ENCODE measurements around the gene LLPH. TPM values are rescaled to one million over a fixed set of nuclear protein-coding genes. Genes with fewer than 3 reads are reported as not detected.

Gene LLPH
- total RNA-seq, 1 donor: 5.1 TPM

GRCh38 chr12:66132408-66132807, 1.9 kb upstream of the LLPH start:
- TF ChIP-seq CTCF (IDR thresholded peaks at IDR 0.05; ENCODE audit: extremely low read depth, low read depth, low read length): no peak
- H3K4me1 ChIP-seq (ENCODE audit: insufficient read depth, low read length): peaks cover 20% of the 10 kb centered on the region
- H2AFZ ChIP-seq (ENCODE audit: low read length): no peak overlapping the region
- no peak overlapping the region for H3K4me3 ChIP-seq (ENCODE audit: insufficient read depth, low read length)
- peak; percentile 85 for DNase-seq (ENCODE audit: insufficient read length, low spot score, missing footprints)
- H3K36me3 ChIP-seq (ENCODE audit: insufficient read depth, low read length): peaks cover 25% of the 10 kb centered on the region
- no peaks in the 10 kb centered on the region for H3K9me3 ChIP-seq (ENCODE audit: low read depth, low read length)
- H3K4me2 ChIP-seq (ENCODE audit: insufficient read depth, low read length): no peak overlapping the region
- no peaks in the 10 kb centered on the region for H3K27me3 ChIP-seq (ENCODE audit: insufficient read depth, low read length)
- H4K20me1 ChIP-seq (ENCODE audit: insufficient read depth, low read length): peaks cover 5% of the 10 kb centered on the region
- H3K79me2 ChIP-seq (ENCODE audit: insufficient read depth, low read length): peaks cover 34% of the 10 kb centered on the region
- peak overlapping the region; percentile 31 for H3K27ac ChIP-seq (ENCODE audit: low read depth, low read length)

- H3K27ac ChIP-seq (ENCODE audit: low read depth, low read length): peak overlapping the region; percentile 92
- no peak for TF ChIP-seq CTCF (IDR thresholded peaks at IDR 0.05; ENCODE audit: extremely low read depth, low read depth, low read length)
These were observed 628 bp upstream of the LLPH start for GRCh38 chr12:66131067-66131688.

GRCh38 chr12:66129934-66130266, 650 bp downstream of the LLPH start:
- Histone ChIP-seq H2AFZ (ENCODE audit: low read length) (peak overlapping the region; percentile 87), H3K27ac (ENCODE audit: low read depth, low read length) (peak overlapping the region; percentile 92), H4K20me1 (ENCODE audit: insufficient read depth, low read length) (peaks cover 10% of the 10 kb centered on the region), H3K4me3 (ENCODE audit: insufficient read depth, low read length) (peak overlapping the region; percentile 97), H3K36me3 (ENCODE audit: insufficient read depth, low read length) (peaks cover 34% of the 10 kb centered on the region), H3K79me2 (ENCODE audit: insufficient read depth, low read length) (peaks cover 56% of the 10 kb centered on the region), H3K4me2 (ENCODE audit: insufficient read depth, low read length) (peak overlapping the region; percentile 95), H3K9me3 (ENCODE audit: low read depth, low read length) (no peaks in the 10 kb centered on the region), H3K4me1 (ENCODE audit: insufficient read depth, low read length) (peaks cover 20% of the 10 kb centered on the region), H3K27me3 (ENCODE audit: insufficient read depth, low read length) (no peaks in the 10 kb centered on the region)
- peak; percentile 81 for DNase-seq (ENCODE audit: insufficient read length, low spot score, missing footprints)
- TF ChIP-seq CTCF (IDR thresholded peaks at IDR 0.05; ENCODE audit: extremely low read depth, low read depth, low read length): no peak

More at GRCh38 chr12:66131067-66131688, 628 bp upstream of the LLPH start:
- Histone ChIP-seq H3K4me2 (ENCODE audit: insufficient read depth, low read length) (peak overlapping the region; percentile 95), H4K20me1 (ENCODE audit: insufficient read depth, low read length) (peaks cover 10% of the 10 kb centered on the region), H3K36me3 (ENCODE audit: insufficient read depth, low read length) (peaks cover 25% of the 10 kb centered on the region), H2AFZ (ENCODE audit: low read length) (peak overlapping the region; percentile 87), H3K4me3 (ENCODE audit: insufficient read depth, low read length) (peak overlapping the region; percentile 97), H3K79me2 (ENCODE audit: insufficient read depth, low read length) (peaks cover 45% of the 10 kb centered on the region), H3K9me3 (ENCODE audit: low read depth, low read length) (no peaks in the 10 kb centered on the region), H3K4me1 (ENCODE audit: insufficient read depth, low read length) (peaks cover 20% of the 10 kb centered on the region), H3K27me3 (ENCODE audit: insufficient read depth, low read length) (no peaks in the 10 kb centered on the region)
- DNase-seq (ENCODE audit: insufficient read length, low spot score, missing footprints): peak; percentile 71

- no peak for DNase-seq (ENCODE audit: insufficient read length, low spot score, missing footprints)
- no peak overlapping the region for H2AFZ ChIP-seq (ENCODE audit: low read length)
- H3K36me3 ChIP-seq (ENCODE audit: insufficient read depth, low read length): peaks cover 55% of the 10 kb centered on the region
These were observed 2.9 kb downstream of the LLPH start for GRCh38 chr12:66127650-66128049.

More at GRCh38 chr12:66127650-66128049, 2.9 kb downstream of the LLPH start:
- no peak for TF ChIP-seq CTCF (IDR thresholded peaks at IDR 0.05; ENCODE audit: extremely low read depth, low read depth, low read length)
- H3K4me1 ChIP-seq (ENCODE audit: insufficient read depth, low read length): peaks cover 18% of the 10 kb centered on the region
- H3K79me2 ChIP-seq (ENCODE audit: insufficient read depth, low read length): peaks cover 59% of the 10 kb centered on the region
- no peak overlapping the region for H3K4me2 ChIP-seq (ENCODE audit: insufficient read depth, low read length)
- H3K9me3 ChIP-seq (ENCODE audit: low read depth, low read length): no peaks in the 10 kb centered on the region
- peaks cover 10% of the 10 kb centered on the region for H4K20me1 ChIP-seq (ENCODE audit: insufficient read depth, low read length)
- no peak overlapping the region for H3K27ac ChIP-seq (ENCODE audit: low read depth, low read length)
- no peaks in the 10 kb centered on the region for H3K27me3 ChIP-seq (ENCODE audit: insufficient read depth, low read length)
- H3K4me3 ChIP-seq (ENCODE audit: insufficient read depth, low read length): no peak overlapping the region
